Activated T-cell treated with anti-CD3 and anti-CD28 coated beads, Interleukin-2, amount 50 U/mL, for 72 hours (primary cell): Measurements from ENCODE around the gene ETFB. TPM values are rescaled to one million over a fixed set of nuclear protein-coding genes. Genes with fewer than 3 reads are reported as not detected.

Source experiments
- ATAC-seq, 2 donors: fragments of 150-1000 bp; cut with Tn5 transposase; replicated peaks in 1 of 2; 2 replicates each; pipeline ENCODE4 v1.10.0; 2021; ENCODE audit warnings: moderate library complexity in 2 of 2, mild to moderate bottlenecking in 1 of 2
- DNase-seq, 2 donors: peaks; one replicate each; pipeline ENCODE4 v3.0.0; 2021 to 2022; ENCODE audit warnings: mixed read lengths in 1 of 2
- H3K27ac Mint-ChIP-seq: one replicate; pipeline ENCODE4 v1.8.0; 2022; ENCODE audit warnings: mild to moderate bottlenecking, moderate library complexity, mixed read lengths
- H3K27me3 Mint-ChIP-seq: one replicate; pipeline ENCODE4 v1.8.0; 2022; ENCODE audit warnings: low read depth, mixed read lengths
- H3K36me3 Mint-ChIP-seq, 2 donors: one replicate each; pipeline ENCODE4 v1.8.0; 2022; ENCODE audit warnings: mixed read lengths in 2 of 2, mild to moderate bottlenecking in 1 of 2; ENCODE audit not compliant: insufficient read depth in 2 of 2
- H3K4me1 Mint-ChIP-seq: one replicate; pipeline ENCODE4 v1.8.0; 2022; ENCODE audit warnings: low read depth, mixed read lengths
- H3K4me3 Mint-ChIP-seq, 2 donors: one replicate each; pipeline ENCODE4 v1.8.0; 2022; ENCODE audit warnings: mild to moderate bottlenecking in 2 of 2, mixed read lengths in 2 of 2, moderate library complexity in 2 of 2
- H3K9me3 Mint-ChIP-seq, 2 donors: one replicate each; pipeline ENCODE4 v1.8.0; 2022; ENCODE audit warnings: mixed read lengths in 2 of 2
- total RNA-seq, 2 donors: library from RNA; stranded (reverse); gene quantifications; one replicate each; pipeline ENCODE4 v1.2.3, GENCODE V29; 2022

ETFB gene
- total RNA-seq, 2 donors from 2014 or later: 156 to 160 TPM

DNA sequence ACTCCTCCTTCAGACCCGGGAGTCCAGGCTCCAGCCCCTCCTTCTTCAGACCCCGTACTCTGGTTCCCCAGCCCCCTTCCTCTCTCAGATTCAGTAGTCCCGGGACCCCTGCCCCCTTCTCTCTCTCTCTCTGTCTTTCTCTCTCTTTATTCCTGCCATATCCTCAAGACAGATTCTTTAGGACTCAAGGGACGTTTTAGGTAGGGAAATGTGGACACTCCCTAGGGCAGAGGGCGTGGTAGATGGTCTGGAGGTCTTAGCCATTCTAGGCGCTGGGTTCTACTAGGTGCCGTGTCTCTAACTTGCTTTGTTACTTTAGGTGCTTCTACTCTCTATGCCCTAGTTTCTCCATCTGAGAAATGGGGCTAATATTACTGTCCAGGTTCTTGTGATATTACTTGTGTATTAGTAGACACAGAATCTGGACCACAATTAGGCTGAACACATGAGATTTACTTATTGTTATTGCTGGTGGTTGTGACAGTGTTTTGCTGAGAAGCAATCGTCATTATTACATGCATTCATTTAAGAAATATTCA, 25.0 kb upstream of the ETFB start:
- H3K36me3 Mint-ChIP-seq: peaks cover 0 to 2% of the 10 kb centered on the region in 2 donors
- H3K4me3 Mint-ChIP-seq: peak overlapping the region; percentile 46 to 47
- peaks cover 63% of the 10 kb centered on the region for H3K4me1 Mint-ChIP-seq
- peak overlapping the region; percentile 80 for H3K27ac Mint-ChIP-seq
- no peak for DNase-seq
- peaks cover 0 to 3% of the 10 kb centered on the region in 2 donors for H3K9me3 Mint-ChIP-seq
- no peak for ATAC-seq
- H3K27me3 Mint-ChIP-seq: no peaks in the 10 kb centered on the region

DNA sequence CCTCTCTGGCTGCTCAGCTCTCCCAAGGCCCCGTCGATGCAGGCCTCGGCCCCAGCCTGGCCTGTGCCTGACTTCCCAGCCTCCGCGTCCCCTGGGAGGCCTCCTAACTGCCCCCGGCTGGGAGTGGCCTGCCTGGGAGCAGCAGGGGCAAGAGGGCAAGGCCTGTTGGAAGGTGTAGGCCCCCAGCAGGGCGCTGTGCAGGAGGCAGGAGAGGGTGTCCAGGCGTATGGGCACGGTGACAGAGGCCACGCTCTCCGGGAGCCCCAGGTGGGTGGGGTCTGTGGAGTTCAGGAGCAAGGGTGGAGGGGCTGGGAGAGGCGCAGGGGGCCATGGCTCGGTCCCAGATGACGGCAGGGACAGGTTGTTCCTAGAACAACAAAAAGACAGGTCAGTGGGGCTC, 23.0 kb upstream of the ETFB start:
- peaks cover 52% of the 10 kb centered on the region for H3K4me1 Mint-ChIP-seq
- H3K9me3 Mint-ChIP-seq: peaks cover 0 to 3% of the 10 kb centered on the region in 2 donors
- H3K27me3 Mint-ChIP-seq: no peaks in the 10 kb centered on the region
- no peak overlapping the region for H3K27ac Mint-ChIP-seq
- ATAC-seq (no peak), DNase-seq (no peak)
- peaks cover 0 to 1% of the 10 kb centered on the region in 2 donors for H3K36me3 Mint-ChIP-seq
- no peak overlapping the region for H3K4me3 Mint-ChIP-seq

- peaks cover 0 to 3% of the 10 kb centered on the region in 2 donors for H3K9me3 Mint-ChIP-seq
- H3K27me3 Mint-ChIP-seq: no peaks in the 10 kb centered on the region
- peak in 1 of 2 donors; percentile 20 for ATAC-seq
- peaks cover 0 to 1% of the 10 kb centered on the region in 2 donors for H3K36me3 Mint-ChIP-seq
- DNase-seq: no peak
- peaks cover 41% of the 10 kb centered on the region for H3K4me1 Mint-ChIP-seq
- no peak within 1 kb of the TSS for H3K4me3 Mint-ChIP-seq
- H3K27ac Mint-ChIP-seq: peak within 1 kb of the TSS; percentile 21
Measured at GRCh38 chr19:51387924-51388389, 21.8 kb upstream of the ETFB start, which contains the start of gene LIM2. Gene LIM2 (minus strand): TSS chr19:51387974. CDS start chr19:51387443, 531 bp downstream.

- no peak for DNase-seq
- peak in 1 of 2 donors; percentile 25 for ATAC-seq
- Mint-ChIP-seq H3K36me3 (peaks cover 0 to 6% of the 10 kb centered on the region in 2 donors), H3K9me3 (peaks cover 0 to 3% of the 10 kb centered on the region in 2 donors), H3K27me3 (no peaks in the 10 kb centered on the region), H3K4me1 (peaks cover 39% of the 10 kb centered on the region), H3K4me3 (no peak overlapping the region), H3K27ac (peak overlapping the region; percentile 21)
Measured at GRCh38 chr19:51386882-51387520, 20.8 kb upstream of the ETFB start.

- ATAC-seq (peak; percentile 46 to 54), DNase-seq (no peak)
- Mint-ChIP-seq H3K4me1 (peaks cover 29% of the 10 kb centered on the region), H3K36me3 (peaks cover 3 to 10% of the 10 kb centered on the region in 2 donors), H3K4me3 (no peak overlapping the region), H3K27ac (no peak overlapping the region), H3K27me3 (no peaks in the 10 kb centered on the region), H3K9me3 (no peaks in the 10 kb centered on the region)
Measured at GRCh38 chr19:51382004-51382403, 15.8 kb upstream of the ETFB start.

GRCh38 chr19:51380379-51380778, 14.2 kb upstream of the ETFB start:
- H3K4me1 Mint-ChIP-seq: peaks cover 43% of the 10 kb centered on the region
- peak overlapping the region; percentile 86 for H3K27ac Mint-ChIP-seq
- H3K36me3 Mint-ChIP-seq: peaks cover 3 to 10% of the 10 kb centered on the region in 2 donors
- H3K27me3 Mint-ChIP-seq: no peaks in the 10 kb centered on the region
- peak in 1 of 2 donors; percentile 5 for ATAC-seq
- H3K9me3 Mint-ChIP-seq: no peaks in the 10 kb centered on the region
- H3K4me3 Mint-ChIP-seq: no peak overlapping the region
- no peak for DNase-seq

DNA sequence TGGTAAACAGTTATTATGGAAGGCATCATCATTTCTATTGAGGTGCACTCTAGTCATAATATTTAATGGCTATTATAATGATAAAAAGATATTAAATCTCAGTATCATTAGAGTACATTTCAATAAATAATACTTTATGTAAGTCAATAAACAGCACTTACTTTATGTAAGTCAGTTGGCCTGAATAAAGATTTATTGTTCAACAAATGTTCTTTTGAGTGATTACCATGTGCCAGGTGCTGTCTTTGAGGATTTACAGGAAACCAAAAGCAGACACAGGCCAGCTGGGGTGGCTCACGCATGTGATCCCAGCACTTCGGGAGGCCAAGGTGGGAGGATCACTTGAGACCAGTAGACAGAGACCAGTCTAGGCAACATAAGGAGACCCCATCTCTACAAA, 11.2 kb upstream of the ETFB start:
- Mint-ChIP-seq H3K9me3 (no peaks in the 10 kb centered on the region), H3K4me3 (no peak overlapping the region), H3K27me3 (no peaks in the 10 kb centered on the region), H3K4me1 (peaks cover 66% of the 10 kb centered on the region), H3K36me3 (peaks cover 5 to 11% of the 10 kb centered on the region in 2 donors), H3K27ac (no peak overlapping the region)
- ATAC-seq: no peak
- no peak for DNase-seq

GRCh38 chr19:51375504-51376221, 9.5 kb upstream of the ETFB start:
- Mint-ChIP-seq H3K36me3 (peaks cover 6 to 11% of the 10 kb centered on the region in 2 donors), H3K4me1 (peaks cover 76% of the 10 kb centered on the region), H3K4me3 (peak overlapping the region; percentile 76 to 77), H3K9me3 (no peaks in the 10 kb centered on the region), H3K27me3 (no peaks in the 10 kb centered on the region), H3K27ac (peak overlapping the region; percentile 76)
- peak; percentile 53 to 57 for DNase-seq
- peak; percentile 19 to 29 for ATAC-seq

- peaks cover 10 to 16% of the 10 kb centered on the region in 2 donors for H3K36me3 Mint-ChIP-seq
- peaks cover 82% of the 10 kb centered on the region for H3K4me1 Mint-ChIP-seq
- no peaks in the 10 kb centered on the region for H3K27me3 Mint-ChIP-seq
- no peaks in the 10 kb centered on the region for H3K9me3 Mint-ChIP-seq
- peak within 1 kb of the TSS; percentile 80 for H3K27ac Mint-ChIP-seq
- H3K4me3 Mint-ChIP-seq: peak within 1 kb of the TSS; percentile 99
- DNase-seq (peak; percentile 84 to 88), ATAC-seq (peak; percentile 81 to 82)
Measured at GRCh38 chr19:51372649-51373504, 6.7 kb upstream of the ETFB start, which contains the start of gene NKG7. Gene NKG7 (minus strand): TSS chr19:51372654. CDS start chr19:51372535, 119 bp downstream.

- DNase-seq (no peak), ATAC-seq (no peak)
- no peaks in the 10 kb centered on the region for H3K27me3 Mint-ChIP-seq
- peaks cover 10 to 16% of the 10 kb centered on the region in 2 donors for H3K36me3 Mint-ChIP-seq
- H3K4me3 Mint-ChIP-seq: peak overlapping the region; percentile 99
- H3K9me3 Mint-ChIP-seq: no peaks in the 10 kb centered on the region
- H3K27ac Mint-ChIP-seq: peak overlapping the region; percentile 80
- peaks cover 85% of the 10 kb centered on the region for H3K4me1 Mint-ChIP-seq
Measured at GRCh38 chr19:51372021-51372648, 5.9 kb upstream of the ETFB start.

DNA sequence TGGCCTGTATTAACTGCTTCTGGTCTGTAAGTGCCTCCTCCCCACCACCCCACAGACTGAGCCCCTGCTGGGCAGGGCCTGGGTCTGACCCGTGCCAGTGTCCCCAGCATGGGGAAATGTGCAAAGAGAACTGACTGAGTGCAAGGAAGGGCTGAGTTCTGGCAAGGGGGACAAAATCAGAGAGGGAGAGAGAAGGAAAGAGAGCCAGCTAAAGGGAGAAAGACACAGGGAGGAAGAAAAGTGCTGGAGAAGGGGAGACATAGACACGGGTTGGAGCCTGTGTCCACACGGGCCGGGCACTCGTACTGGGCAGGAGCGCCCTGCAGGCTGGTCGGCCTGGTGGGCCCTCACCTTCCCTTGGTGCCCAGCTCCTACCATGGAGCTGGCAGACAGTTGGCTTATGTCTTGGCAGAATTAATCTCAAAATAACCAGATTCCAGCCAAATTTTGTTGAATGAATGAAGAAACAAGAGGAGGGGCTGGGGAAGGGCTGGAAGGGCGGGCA, 5.0 kb upstream of the ETFB start:
- Mint-ChIP-seq H3K4me1 (peaks cover 83% of the 10 kb centered on the region), H3K36me3 (peaks cover 11 to 20% of the 10 kb centered on the region in 2 donors), H3K27ac (peak overlapping the region; percentile 80), H3K4me3 (peak overlapping the region; percentile 99), H3K27me3 (no peaks in the 10 kb centered on the region), H3K9me3 (no peaks in the 10 kb centered on the region)
- ATAC-seq: no peak
- DNase-seq: no peak

DNA sequence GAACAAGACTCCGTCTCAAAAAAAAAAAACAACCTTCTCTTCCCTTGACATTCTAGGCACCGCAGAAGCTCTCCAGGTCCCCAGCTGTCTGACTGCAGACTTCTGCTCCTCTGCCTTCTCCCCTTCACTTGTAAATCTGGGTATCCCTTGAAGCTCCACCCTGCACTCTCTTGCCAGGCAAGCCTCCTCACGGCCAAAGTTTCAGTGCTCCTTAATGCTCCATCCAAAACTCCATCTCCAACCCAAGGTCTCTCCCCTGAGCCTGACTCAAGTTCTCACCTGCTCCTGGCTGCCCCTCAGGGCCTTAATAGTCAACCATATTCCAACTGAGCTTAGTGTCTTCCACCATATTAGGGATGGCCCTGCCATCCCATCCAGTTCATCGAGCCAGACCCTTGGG, 4.0 kb upstream of the ETFB start:
- Mint-ChIP-seq H3K27me3 (no peaks in the 10 kb centered on the region), H3K27ac (peak overlapping the region; percentile 80), H3K9me3 (no peaks in the 10 kb centered on the region), H3K4me1 (peaks cover 80% of the 10 kb centered on the region), H3K4me3 (peak overlapping the region; percentile 99), H3K36me3 (peaks cover 11 to 18% of the 10 kb centered on the region in 2 donors)
- ATAC-seq: no peak
- no peak for DNase-seq
